Measurements from ENCODE around the gene CKB.

The CKB gene

DNA sequence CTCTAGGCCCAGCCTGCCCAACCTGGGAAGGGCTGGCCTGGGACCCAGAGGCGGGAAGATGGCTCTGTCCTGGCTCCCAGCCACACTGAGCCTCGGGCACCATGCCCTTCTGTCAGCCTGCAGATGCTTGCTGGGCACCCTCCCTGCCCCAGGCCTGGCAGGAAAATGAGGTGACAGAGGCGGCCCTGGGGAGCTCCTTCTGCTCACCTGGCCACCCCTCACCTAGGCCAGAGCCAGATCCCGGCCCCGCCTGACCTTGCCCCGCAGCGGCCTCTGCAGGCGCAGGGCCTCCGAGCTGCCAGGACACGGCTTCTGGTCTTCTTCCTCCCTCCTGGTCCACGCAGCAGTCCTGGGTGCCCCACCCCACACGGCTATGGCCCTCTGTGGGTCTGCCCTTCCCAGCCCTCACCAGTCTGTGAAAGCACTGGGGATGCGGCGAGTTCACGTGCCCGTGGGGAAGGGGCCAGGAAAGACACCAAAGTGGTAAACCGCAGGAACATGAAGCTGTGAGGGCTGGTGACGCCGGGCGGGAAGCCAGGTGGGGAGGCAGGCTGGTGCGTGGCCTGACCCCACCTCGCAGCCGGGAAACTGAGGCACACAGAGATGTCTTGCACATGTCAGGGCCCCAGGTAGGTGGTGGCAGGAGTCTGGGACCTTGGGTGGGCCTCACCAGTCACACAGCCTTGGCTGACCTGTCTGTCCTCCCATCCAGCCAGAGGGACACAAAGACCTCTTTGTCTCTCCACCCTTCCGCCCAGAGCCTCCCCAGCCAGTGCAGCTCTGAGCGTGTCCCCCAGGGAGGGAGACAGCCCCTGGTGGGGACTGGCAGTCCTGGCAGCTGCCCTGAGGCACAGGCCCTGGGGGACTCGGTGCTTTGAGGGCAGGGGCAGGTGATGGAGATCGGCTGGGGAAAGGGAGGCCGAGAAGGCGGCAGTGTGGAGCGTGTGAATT, 27.0 kb upstream of the CKB start:
- no peak for DNase-seq

DNA sequence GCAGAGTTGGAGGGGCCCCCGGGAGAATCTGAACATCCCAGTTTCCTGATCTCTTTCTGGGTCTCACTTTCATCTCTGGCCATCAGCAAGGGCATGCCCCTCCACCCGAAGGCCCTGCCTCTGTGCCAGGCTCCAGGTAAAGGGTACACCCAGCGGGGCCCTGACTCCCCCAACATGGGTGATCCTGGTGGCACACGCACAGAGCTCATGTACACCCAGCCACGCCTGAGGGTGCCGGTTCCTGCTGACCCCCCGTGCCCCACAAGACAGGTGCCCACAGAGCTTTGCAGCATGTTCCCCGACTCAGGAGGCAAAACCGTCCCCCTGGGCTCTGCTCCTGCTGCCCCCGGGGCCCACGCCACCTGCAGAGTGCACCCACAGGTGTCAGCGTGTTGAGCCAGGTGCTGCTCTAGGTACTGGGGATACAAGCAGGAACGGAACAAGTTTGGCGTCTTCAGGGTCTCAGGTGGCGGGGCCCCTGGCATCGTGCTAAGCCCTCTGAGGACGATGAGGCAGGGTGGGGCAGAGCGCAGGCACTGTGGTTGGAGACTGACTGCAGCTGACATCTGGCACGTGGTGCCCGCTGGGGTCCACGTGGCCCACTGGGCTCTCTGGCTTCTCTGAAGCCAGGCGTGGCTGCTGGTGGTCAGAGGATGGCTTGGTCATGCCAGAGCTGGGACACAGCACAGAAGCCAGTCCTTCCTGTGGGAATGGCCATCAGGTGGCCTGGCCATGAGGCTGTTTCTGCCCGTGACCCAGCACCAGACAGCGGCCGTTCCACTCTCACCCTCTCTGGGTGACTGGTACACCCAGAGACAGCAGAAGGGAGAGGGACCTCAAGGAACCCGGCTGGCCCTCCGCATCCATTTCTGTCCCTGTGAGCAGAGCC, 26.1 kb upstream of the CKB start:
- DNase-seq, result no peak

DNA sequence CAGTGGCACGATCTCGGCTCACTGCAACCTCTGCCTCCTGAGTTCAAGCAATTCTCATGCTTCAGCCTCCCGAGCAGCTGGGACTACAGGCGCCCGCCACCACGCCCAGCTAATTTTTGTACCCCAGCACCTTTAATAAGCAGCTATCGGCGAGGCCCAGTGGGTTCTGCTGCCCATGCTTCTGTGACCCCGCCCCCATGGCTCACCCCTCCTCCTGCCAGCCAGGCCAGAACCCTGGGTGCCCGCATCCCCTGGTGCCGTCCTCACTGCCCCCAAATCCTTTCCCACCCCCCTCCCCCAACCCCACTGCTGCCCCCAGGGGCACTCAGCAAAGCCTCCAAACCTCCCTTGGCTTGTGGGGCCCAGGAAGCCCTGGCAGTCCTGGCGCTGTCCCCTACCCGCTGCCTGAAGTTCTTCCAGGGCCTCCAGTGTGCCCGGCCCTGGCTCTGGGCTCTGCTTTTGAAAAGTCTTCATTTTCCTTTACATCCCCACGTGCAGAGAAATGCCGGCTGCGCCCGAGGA, 25.4 kb upstream of the CKB start:
- DNase-seq, result no peak

DNA sequence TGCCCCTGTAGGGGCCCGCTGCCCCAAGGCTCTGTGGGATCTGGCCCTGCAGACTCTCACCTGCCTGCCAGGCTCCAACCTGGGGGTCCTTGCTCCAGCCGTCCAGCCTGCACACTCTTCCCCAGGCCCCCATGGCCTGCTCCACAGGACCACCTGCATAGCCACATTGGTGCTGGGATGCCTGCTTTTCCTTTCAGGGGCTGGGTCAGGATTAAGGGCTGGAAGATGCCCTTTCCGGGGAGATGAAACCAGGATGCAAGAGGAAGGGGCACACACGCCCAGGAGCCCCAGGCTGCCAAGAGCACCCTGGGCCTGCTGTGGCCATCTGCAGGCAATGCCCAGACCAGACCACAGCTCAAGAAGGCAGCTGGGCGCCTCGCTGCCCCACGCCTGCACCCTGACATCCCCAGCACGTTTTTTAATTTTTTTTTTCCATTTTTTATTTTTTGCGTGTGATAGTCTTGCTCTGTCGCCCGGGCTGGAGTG, 24.9 kb upstream of the CKB start:
- no peak for DNase-seq

DNA sequence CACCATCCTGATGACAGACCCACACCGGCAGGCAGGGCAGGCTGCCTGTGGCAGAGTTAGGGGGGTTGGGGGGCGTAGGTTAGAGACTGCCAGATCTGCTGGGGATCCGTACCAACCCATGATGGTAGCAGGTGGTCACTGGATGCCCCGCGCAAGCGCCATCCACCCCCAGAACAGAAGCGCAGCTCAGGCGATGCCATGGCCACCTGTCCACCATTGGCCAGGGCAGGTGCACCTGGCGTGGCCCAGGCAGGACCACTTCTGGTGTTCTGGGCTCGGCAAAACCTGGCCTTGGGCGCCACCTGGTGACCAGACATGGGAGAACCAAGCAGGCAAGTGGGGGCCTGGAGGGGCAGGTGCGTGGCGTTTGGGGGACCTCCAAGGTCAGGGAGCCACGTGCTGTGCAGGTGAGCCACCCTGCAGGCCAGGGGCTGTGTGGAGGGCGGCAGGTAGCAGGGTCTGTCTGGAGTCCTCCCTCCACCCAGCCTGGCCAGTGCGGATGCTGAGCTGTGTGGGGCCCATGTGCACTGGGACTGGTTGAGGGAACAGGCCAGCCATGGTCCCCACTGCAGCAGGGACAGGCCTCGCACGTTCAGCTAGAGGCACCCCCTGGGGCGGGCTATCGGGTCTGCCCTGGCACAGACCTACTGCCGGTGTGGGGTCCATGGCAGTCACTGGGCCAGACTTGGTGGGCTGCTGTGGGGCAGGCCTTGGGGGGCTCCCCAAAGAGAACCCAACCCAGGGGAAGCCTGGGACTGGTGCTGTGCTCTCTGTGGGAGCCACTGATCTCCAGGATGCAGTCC, 24.2 kb upstream of the CKB start:
- DNase-seq, result peak; percentile 58

DNA sequence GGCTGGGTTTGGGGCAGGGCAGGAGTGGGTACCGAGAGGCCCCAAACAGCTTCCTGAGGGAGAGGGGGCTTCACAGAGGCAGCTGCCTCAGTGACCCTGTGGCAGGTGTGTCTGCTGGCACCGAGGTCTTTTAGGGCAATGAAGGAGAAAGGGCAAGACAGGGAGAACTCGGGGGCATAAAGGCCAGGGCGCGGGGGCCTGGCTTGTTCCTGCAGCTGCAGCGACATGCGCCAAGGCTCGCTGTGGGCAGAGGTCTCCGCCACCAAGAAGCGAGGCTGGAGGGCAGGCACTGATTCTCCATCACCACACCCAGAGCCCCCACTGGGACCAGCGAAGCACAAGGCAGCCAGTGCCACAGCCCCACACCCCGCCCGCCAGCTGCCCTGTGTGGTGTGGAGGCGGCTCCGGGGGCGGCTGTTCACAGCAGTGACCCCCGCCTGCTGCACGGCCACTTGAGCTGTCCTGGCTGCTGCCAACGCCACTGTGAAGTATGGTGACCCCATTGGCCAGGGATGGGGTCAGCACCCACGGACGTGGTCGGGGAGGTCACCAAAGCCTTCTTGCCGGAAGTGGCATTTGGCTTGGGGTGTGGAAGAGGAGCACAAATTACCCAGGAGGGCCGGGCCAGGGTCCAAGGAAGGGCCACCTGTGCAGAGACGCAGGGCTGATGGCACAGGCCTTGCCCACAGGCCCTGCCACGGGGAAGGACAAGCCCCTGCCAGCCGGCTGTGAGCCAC, 23.5 kb upstream of the CKB start:
- DNase-seq, result no peak

DNA sequence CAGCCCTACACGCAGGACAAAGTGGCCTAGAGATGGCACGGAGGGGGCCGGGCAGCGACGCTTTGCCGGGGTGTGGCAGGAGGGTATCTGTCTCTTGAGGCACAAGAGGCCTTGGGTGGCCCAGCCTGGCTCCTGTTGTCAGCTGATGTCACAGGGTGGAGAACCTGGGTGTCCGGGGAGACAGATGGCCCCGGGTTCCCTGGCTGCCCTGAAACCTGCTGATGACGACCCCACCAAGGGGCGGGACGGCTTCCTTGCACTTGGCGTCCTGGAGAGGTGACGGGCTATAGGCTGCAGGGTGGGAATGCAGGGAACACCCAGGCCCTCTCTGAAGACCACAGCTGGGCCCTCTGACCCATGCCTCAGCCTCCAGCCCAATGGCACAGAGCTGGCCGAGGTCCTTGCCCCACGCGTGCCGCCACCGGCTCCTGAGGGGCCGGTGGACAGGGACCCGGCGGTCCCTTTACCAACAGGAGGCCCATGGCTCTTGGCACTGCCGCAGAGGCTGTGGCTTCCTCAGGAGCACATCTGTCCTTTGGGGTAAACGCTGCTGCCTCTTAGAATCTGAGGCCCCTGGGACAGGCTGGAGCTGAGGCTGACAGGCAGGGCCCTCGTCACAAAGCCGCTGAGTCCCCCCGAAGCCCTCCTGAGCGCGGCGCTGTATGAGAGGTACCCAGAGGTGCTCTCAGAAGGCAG, 22.7 kb upstream of the CKB start:
- no peak for DNase-seq

DNA sequence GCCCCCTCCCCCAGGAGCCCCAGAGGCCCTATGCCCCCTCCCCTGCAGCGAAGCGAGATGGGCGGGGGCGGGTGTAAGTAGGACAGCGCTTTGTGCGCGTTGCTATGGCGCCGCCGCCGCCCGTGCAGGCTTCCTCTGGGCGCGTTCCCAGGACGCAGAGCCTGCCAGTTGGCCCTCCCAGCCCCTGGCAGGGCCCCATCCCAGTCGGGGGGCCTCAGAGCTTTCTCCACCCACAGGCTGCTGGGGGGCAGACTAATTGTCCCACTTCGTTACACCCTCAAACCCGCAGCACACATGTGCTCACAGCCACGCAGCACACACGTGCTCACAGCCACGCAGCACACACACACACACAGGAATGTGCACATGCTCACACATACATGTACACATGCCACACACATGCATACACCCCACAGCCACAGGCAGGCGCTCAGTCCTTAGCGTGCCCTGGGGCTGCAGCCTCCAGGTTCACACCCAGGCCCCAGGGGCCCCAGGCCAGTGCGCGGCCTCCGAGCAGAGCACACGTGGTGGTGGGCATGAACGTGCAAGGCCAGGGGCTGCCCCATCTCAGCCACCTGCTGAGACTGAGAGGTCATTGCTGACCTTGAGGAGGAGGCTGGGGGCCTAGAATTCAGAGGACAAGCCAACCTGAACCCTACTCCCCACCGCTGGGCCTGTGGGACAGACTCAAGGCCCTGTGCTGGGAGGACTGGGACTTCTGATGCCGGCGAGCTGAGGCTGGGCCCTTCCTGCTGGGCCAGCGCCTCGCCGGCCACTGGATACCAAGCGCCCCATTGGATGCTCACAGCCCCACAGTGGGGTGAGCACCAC, 22.0 kb upstream of the CKB start:
- DNase-seq, result no peak

DNA sequence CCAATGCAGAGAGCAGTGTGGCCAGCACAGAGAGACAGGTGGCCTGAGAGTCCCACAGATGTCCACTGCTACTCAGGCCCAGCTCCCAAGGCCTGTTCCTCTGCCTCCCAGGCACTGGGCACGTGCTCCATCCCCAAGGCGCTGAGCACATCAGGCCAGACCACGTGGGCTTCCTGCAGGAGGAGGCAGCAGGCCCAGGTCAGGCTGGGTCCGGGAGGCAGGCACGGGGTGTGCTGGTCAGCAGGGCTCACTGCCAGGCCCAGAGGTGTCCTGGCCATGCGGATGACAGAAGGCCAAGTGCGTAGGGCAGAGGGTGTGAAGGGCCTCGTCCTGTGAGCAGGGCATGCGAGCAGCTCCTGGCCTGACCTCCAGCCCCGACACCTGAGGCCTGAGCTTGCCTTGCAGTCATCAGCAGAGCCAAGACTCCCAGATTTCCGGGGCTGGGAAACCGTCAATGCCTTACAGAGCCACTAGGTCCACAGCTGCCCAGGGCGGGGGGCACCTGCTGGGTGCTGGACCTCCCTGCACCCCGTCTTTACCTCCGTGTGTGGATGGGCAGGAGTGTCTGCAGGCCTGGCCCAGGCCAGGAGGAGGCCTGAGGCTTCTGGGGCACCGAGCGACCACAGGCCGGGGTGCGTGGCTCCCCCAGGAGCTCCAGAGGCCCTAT, 21.2 kb upstream of the CKB start:
- no peak for DNase-seq

DNA sequence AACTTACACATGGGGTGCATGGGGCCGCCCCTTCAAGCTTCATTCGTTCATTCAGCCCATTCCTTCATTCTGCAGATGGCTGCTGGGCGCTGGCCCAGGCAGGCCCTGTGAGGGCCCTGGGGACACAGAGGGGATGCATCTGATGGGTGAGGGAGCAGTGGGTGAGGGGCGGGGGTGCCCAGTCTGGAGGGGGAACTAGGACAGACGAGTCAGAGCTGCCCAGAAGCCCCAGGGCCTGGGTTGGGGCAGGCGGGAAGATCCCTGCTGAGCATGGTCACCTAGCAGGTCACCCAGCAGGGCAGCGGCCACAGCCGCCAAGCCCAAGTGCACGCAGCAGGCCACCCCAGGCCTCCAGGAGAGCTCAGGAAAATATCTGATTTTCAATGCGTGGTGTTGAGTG, 20.5 kb upstream of the CKB start:
- no peak for DNase-seq

DNA sequence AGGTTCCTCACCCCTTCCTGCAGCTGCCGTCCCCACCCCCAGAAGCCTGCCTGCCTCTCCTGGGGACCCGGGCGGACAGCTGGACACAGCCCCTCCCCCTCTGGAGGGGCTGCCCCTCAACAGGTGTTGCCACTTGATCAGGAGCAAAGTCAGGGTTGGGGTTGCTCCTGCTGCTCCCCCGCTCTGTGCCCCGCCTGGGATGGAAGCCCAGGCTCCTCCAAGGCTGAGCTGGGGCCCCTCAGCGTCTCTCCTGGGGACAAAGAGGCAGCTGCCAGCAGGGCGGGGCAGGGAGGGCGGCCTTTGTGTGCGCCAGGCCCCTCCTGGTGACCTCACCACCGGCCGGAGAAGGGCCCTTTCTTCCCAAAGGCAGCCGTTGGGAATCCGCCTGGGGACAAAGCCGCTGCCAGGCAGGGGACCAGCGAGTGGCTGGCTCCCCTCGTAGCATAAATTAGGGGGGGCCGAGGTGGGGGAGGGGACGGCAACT, 20.0 kb upstream of the CKB start:
- no peak for DNase-seq

DNA sequence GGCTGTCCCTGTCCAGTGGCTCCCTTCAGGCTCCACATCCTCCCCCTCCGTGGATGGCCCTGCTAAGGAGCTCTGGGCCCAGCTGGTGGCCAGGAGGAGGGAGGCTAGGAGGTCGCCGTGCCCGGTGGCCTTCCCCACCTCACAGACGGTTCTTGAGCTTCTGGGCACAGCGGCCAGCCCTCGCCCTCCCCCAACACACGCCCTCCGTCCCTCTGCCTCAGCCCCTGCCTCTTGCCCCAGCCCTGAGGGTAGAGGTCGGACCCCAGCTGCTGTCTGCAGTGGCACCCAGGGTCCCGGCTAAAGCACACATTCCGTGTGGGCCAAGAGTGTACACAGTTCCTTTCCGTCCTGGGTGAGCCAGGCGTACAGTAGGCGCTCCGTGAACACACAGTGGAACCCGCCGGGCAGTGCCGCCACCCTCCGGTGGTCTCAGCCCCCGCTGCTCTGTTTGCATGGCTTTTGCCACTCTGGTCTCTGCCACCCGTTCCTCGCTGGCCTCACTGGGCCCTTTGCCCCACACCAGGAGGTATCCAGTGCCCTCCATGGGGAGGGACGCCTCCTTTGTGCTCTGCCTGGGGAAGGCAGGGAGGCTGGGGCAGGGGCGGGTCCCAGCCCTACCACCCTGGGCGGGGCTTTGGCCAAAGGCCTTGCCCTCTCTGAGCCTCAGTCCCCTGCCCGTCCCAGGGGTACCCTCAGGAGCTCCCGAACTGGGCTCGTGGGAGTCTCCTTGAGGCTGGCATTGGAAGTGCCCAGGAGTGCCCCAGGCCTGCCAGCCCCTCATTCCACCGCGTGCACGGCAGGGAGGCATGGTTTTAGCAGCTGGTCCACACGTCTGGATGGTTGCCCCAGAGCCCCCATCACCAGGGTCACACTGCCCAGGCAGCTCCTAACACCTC, 19.3 kb upstream of the CKB start:
- no peak for DNase-seq

DNA sequence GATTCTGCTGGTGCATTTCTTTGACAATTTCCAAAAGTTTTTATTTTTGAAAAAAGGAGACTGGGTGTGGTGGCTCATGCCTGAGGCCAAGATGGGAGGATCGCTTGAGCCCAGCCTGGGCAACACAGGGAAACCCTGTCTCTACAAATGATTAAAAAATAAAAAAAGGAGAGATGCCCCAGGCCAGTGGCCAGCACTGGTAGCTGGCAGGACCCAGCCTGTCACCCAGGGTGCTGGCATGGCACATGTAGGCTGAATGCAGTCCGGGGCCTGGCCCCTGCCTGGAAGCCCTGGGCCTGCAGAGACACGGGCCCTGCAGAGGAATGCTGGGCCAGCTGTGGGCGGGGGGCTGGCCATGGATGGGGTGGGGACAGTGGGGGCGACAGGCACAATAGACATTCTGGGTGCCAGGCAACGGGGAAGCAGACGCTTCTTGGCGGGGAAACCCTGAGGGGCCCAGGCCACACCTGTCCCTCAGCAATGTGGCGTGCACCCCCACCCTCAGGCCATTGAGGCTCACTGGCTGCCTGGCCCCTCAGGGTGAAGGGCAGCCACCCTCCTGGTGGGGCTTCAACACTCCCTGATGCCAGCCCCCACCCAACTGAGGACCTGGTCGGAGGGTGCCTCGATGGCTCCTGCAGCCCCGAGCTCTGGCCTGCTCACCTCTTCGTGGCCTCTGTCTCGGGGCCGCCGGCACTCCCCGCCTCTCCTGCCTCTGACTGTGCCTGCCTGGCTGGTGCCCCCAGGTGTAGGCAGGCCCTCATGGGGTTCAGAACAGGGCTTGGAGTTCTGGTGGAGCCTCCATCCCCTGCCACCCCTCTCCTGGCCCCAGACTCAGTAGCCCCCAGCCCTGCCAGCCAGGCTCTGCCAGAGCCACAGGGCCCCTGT, 18.4 kb upstream of the CKB start:
- DNase-seq, result no peak

DNA sequence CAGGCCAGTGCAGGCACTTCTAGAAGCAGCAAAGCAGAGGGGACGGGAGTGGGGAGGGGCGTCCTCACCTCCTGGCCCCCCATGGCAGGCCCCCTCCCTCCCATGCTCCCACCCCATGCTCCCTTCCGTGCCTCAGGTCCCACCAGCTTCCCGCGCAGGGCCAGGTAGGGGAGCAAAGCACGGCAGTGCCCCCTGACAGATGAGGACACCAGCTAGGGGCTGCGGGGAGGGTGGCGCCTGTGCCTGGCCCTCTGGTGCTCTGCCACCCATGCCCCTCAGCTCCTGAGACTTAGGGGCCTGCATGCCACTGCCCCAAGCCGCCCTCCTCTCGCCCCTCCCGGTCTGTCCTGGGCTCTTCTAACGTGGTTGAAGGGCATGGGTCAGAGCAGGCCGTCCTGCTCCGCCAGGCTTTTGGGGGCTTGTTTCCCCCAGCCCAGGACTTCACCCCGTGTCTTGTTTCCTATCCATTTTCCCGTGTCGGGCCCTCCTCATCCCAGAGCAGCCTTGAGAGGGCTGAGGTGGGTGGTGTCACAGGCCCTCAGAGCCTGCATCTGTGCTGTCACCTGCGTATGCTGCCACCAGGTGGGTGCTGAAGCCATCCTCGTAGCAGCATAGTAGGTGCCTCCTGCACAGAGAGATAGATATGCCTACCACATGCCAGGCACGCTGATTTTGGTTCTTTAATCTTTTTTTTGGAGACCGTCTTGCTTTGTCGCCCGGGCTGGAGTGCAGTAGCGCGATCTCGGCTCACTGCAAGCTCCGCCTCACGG, 16.6 kb upstream of the CKB start:
- DNase-seq, result no peak

DNA sequence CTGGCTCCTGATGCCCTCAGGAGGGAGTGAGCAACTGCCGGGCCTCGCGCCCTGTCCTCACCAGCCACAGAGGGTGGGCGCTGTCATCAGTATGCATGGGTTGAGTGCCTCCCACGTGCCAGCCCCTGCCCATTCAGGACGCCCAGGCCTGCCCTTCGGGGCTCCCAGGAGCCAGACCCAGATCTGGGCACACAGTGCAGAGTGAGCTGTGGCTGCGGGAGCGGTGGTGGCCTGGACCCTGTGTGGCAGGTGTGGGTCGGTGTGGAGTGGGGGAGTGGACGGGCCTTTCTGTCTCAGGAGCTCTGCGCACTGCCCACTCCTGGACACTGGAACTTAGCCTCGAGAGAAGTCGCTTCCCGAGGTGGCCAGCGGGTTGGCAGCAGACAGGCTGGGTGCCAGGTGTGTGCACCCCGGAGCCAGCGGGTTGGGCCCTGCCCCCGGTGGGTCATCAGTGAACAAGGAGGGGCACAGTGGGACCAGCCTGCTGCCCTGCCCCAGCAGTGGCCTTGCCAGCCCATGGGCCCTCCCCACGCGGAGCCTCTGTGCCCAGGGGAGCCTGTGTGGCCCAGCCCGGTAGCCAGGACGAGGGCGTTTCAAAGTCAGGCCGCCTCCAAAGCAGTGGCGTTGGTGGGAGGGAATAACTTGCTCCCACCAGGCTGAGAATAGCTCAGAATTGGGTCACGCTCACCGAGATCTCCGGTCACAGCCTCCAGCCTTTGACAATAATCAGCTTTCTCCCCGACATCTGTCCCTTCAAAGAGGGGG, 15.8 kb upstream of the CKB start:
- no peak for DNase-seq

All from suppressor macrophage treated with lipopolysaccharide for 4 hours (primary cell).